MM.1S (cell line): ENCODE measurements around the gene SCN4B.

ENCODE experiments used
- CTCF ChIP-seq: fragments of 300-600 bp; sonication (generic); IDR thresholded peaks from 2 replicates; pipeline ENCODE4 v1.5.1; 2016; ENCODE audit warnings: antibody characterized with exemption, low read length, mixed read lengths
- EZH2 ChIP-seq: fragments of 300-600 bp; sonication (generic); optimal IDR thresholded peaks from 2 replicates; pipeline ENCODE3; 2017; ENCODE audit warnings: low read depth, mild to moderate bottlenecking, antibody characterized with exemption, low read length, mixed read lengths

- TF ChIP-seq CTCF = no peak
- TF ChIP-seq EZH2 = no peak
Measured at GRCh38 chr11:118200497-118200896, 47.9 kb upstream of the SCN4B start.
